ENCODE data around the gene LRCH1.

The LRCH1 gene

DNA sequence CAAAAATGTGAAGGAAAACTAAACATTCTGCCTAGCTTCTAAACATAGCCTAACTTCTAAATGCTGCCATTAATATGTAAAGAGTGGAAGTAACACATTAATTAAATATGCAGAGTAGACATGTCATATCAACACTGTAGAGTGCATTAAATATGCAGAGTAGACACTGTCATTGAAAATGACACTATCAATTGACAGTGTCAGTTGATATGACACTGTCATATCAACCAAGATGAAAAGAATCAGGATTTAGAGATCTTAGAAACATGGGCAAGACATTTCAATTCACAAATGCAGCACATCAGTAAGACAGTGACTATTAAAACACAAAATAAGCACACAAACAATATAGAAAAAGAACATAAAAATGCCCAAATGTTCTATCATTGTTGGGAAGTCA lies 218.7 kb downstream of the LRCH1 start:
- Histone ChIP-seq H3K36me3 (ENCODE audit: control insufficient read depth in 1 of 2, insufficient read depth in 2 of 2, low read depth in 1 of 2, low read length in 2 of 2) (peaks cover 4 to 68% of the 10 kb centered on the region in 2 experiments), H3K18ac (ENCODE audit: low read depth in 1 of 2, low read length in 2 of 2) (no peak overlapping the region), H3K79me1 (replicated peaks; ENCODE audit: low read length, poor library complexity, severe bottlenecking) (peaks cover 5% of the 10 kb centered on the region), H3K4me3 (ENCODE audit: insufficient read depth in 1 of 2, low read depth in 1 of 2, low read length in 2 of 2) (no peak overlapping the region), H3K4me2 (ENCODE audit: low read length, poor library complexity, severe bottlenecking) (no peak overlapping the region), H3K9me3 (ENCODE audit: control insufficient read depth, low read length) (no peaks in the 10 kb centered on the region), H4K91ac (ENCODE audit: low read length) (no peak overlapping the region), H3K9ac (ENCODE audit: low read length) (no peak overlapping the region), H2BK15ac (ENCODE audit: low read depth, poor library complexity, severe bottlenecking) (no peak overlapping the region), H3K27me3 (ENCODE audit: control insufficient read depth in 1 of 2, insufficient read depth in 1 of 2, low read length in 2 of 2) (no peaks in the 10 kb centered on the region), H2BK5ac (ENCODE audit: low read depth, low read length, poor library complexity, severe bottlenecking) (no peak overlapping the region), H3K14ac (ENCODE audit: low read length in 2 of 2) (no peak overlapping the region), H3K4me1 (ENCODE audit: control insufficient read depth, insufficient read depth, low read depth, low read length) (no peaks in the 10 kb centered on the region), H3K23ac (ENCODE audit: low read length in 2 of 2) (no peak overlapping the region), H3K4ac (ENCODE audit: low read depth in 1 of 2, low read length in 2 of 2) (no peak overlapping the region), H3K27ac (ENCODE audit: low read length, poor library complexity, severe bottlenecking) (no peak overlapping the region), H2BK12ac (ENCODE audit: low read length in 2 of 2) (no peak overlapping the region), H2BK120ac (ENCODE audit: low read depth, low read length) (no peak overlapping the region), H2AFZ (ENCODE audit: low read depth, low read length) (no peak overlapping the region), H2AK5ac (ENCODE audit: low read length, severe bottlenecking) (no peak overlapping the region), H4K8ac (ENCODE audit: low read length) (no peak overlapping the region)
- no peak for DNase-seq

DNA sequence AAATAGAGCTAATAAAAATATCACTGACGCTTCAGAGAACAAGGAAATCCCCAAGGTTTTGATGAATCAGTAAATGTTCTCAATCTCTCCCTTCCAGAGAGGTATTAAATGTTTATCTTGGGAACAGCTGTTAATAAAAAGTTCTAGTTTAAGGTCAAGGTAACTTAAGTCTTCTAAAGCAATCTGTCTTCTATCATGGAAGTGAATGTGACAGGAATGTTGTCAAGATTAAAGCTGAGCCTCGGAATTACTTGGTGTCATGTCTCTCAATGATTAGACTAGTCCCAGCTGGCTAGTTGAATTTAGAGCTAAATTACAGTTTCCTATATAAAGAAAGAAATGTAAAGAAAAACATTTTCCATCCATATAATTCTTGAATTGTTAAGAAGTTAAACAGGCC lies 220.6 kb downstream of the LRCH1 start:
- Histone ChIP-seq H2BK12ac (ENCODE audit: low read length in 2 of 2) (no peak overlapping the region), H3K18ac (ENCODE audit: low read depth in 1 of 2, low read length in 2 of 2) (no peak overlapping the region), H2AFZ (ENCODE audit: low read depth, low read length) (no peak overlapping the region), H3K79me1 (replicated peaks; ENCODE audit: low read length, poor library complexity, severe bottlenecking) (peaks cover 5% of the 10 kb centered on the region), H3K36me3 (ENCODE audit: control insufficient read depth in 1 of 2, insufficient read depth in 2 of 2, low read depth in 1 of 2, low read length in 2 of 2) (peaks cover 4 to 86% of the 10 kb centered on the region in 2 experiments), H3K9ac (ENCODE audit: low read length) (no peak overlapping the region), H2BK5ac (ENCODE audit: low read depth, low read length, poor library complexity, severe bottlenecking) (no peak overlapping the region), H3K27ac (ENCODE audit: low read length, poor library complexity, severe bottlenecking) (no peak overlapping the region), H2BK120ac (ENCODE audit: low read depth, low read length) (no peak overlapping the region), H4K91ac (ENCODE audit: low read length) (no peak overlapping the region), H3K4ac (ENCODE audit: low read depth in 1 of 2, low read length in 2 of 2) (no peak overlapping the region), H2AK5ac (ENCODE audit: low read length, severe bottlenecking) (no peak overlapping the region), H4K8ac (ENCODE audit: low read length) (no peak overlapping the region), H3K4me1 (ENCODE audit: control insufficient read depth, insufficient read depth, low read depth, low read length) (no peaks in the 10 kb centered on the region), H3K14ac (ENCODE audit: low read length in 2 of 2) (no peak overlapping the region), H3K9me3 (ENCODE audit: control insufficient read depth, low read length) (no peaks in the 10 kb centered on the region), H3K27me3 (ENCODE audit: control insufficient read depth in 1 of 2, insufficient read depth in 1 of 2, low read length in 2 of 2) (no peaks in the 10 kb centered on the region), H3K4me2 (ENCODE audit: low read length, poor library complexity, severe bottlenecking) (no peak overlapping the region), H3K4me3 (ENCODE audit: insufficient read depth in 1 of 2, low read depth in 1 of 2, low read length in 2 of 2) (no peak overlapping the region), H3K23ac (ENCODE audit: low read length in 2 of 2) (no peak overlapping the region), H2BK15ac (ENCODE audit: low read depth, poor library complexity, severe bottlenecking) (no peak overlapping the region)
- DNase-seq: no peak
- WGBS: no CpG with 5 or more reads among the region's 2 CpGs

DNA sequence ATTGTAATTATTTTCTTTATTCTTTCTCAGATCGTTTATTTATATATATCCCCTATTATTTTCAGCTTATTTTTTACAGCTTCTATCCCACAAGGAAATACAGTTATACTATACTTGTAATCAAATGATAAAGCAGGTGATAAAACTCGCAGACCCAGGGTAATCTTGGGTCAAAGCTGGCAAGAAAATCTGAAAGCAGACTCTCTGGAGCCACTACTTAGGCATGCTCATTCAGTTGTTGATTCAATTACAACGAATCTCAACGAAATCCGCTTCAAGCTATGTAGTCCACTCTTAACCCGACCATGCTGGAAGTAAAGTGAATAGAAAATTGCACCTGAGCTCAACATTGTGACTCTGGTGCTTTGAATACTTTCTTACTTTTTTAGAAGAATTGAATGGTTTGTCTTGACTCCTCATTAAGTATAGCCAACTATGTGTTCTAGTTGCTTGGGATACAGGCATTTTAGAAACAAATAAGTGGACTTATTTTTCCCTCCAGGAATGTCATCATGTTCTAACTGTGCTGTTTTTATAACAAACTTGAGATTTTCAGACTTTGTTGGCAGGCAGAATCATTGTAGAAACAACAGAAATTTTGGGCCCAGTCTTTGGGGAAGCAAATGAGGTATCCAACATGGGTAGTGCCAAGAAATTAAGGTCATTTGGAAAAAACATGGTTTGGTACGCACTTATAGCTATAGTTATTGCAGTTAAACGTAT lies 222.6 kb downstream of the LRCH1 start:
- 95% methylated on average over 6 of the region's 8 CpGs for WGBS
- peaks cover 5% of the 10 kb centered on the region for H3K79me1 ChIP-seq (replicated peaks; ENCODE audit: low read length, poor library complexity, severe bottlenecking)
- no peak overlapping the region for H3K4me3 ChIP-seq (ENCODE audit: insufficient read depth in 1 of 2, low read depth in 1 of 2, low read length in 2 of 2)
- no peak overlapping the region for H4K91ac ChIP-seq (ENCODE audit: low read length)
- H2AFZ ChIP-seq (ENCODE audit: low read depth, low read length): no peak overlapping the region
- H3K27ac ChIP-seq (ENCODE audit: low read length, poor library complexity, severe bottlenecking): no peak overlapping the region
- no peak overlapping the region for H2BK15ac ChIP-seq (ENCODE audit: low read depth, poor library complexity, severe bottlenecking)
- H2BK5ac ChIP-seq (ENCODE audit: low read depth, low read length, poor library complexity, severe bottlenecking): no peak overlapping the region
- H3K9ac ChIP-seq (ENCODE audit: low read length): no peak overlapping the region
- no peak overlapping the region for H4K8ac ChIP-seq (ENCODE audit: low read length)
- no peak overlapping the region for H3K23ac ChIP-seq (ENCODE audit: low read length in 2 of 2)
- no peaks in the 10 kb centered on the region for H3K27me3 ChIP-seq (ENCODE audit: control insufficient read depth in 1 of 2, insufficient read depth in 1 of 2, low read length in 2 of 2)
- no peak overlapping the region for H3K14ac ChIP-seq (ENCODE audit: low read length in 2 of 2)
- H3K18ac ChIP-seq (ENCODE audit: low read depth in 1 of 2, low read length in 2 of 2): no peak overlapping the region
- no peak overlapping the region for H2BK12ac ChIP-seq (ENCODE audit: low read length in 2 of 2)
- no peak overlapping the region for H3K4ac ChIP-seq (ENCODE audit: low read depth in 1 of 2, low read length in 2 of 2)
- H2BK120ac ChIP-seq (ENCODE audit: low read depth, low read length): no peak overlapping the region
- H3K4me1 ChIP-seq (ENCODE audit: control insufficient read depth, insufficient read depth, low read depth, low read length): no peaks in the 10 kb centered on the region
- DNase-seq: no peak
- peaks cover 4 to 89% of the 10 kb centered on the region in 2 experiments for H3K36me3 ChIP-seq (ENCODE audit: control insufficient read depth in 1 of 2, insufficient read depth in 2 of 2, low read depth in 1 of 2, low read length in 2 of 2)
- H2AK5ac ChIP-seq (ENCODE audit: low read length, severe bottlenecking): no peak overlapping the region
- H3K9me3 ChIP-seq (ENCODE audit: control insufficient read depth, low read length): no peaks in the 10 kb centered on the region
- H3K4me2 ChIP-seq (ENCODE audit: low read length, poor library complexity, severe bottlenecking): no peak overlapping the region

DNA sequence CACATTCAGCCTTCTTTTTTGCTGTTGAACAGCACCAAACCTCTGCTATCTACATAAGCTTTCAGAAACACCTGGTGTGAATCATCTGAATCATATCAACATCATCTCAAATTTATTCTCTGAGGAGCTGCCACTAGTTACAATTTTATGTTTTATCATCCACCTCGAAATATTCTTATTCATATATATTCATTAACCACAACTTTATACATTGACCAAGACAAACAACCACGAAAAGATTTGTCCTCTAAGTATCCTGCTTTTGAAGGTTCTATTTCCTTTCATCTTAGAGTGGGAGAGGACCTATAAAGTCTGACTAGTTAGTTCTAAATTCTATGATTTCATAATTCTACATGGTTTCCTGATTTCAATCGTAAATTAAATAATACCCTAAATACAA lies 225.1 kb downstream of the LRCH1 start:
- Histone ChIP-seq H2AFZ (ENCODE audit: low read depth, low read length) (no peak overlapping the region), H3K4me3 (ENCODE audit: insufficient read depth in 1 of 2, low read depth in 1 of 2, low read length in 2 of 2) (no peak overlapping the region), H4K91ac (ENCODE audit: low read length) (no peak overlapping the region), H3K27ac (ENCODE audit: low read length, poor library complexity, severe bottlenecking) (no peak overlapping the region), H3K4ac (ENCODE audit: low read depth in 1 of 2, low read length in 2 of 2) (no peak overlapping the region), H3K36me3 (ENCODE audit: control insufficient read depth in 1 of 2, insufficient read depth in 2 of 2, low read depth in 1 of 2, low read length in 2 of 2) (peaks cover 3 to 91% of the 10 kb centered on the region in 2 experiments), H3K4me2 (ENCODE audit: low read length, poor library complexity, severe bottlenecking) (no peak overlapping the region), H2AK5ac (ENCODE audit: low read length, severe bottlenecking) (no peak overlapping the region), H2BK15ac (ENCODE audit: low read depth, poor library complexity, severe bottlenecking) (no peak overlapping the region), H2BK12ac (ENCODE audit: low read length in 2 of 2) (no peak overlapping the region), H3K18ac (ENCODE audit: low read depth in 1 of 2, low read length in 2 of 2) (no peak overlapping the region), H3K9ac (ENCODE audit: low read length) (no peak overlapping the region), H3K23ac (ENCODE audit: low read length in 2 of 2) (no peak overlapping the region), H3K4me1 (ENCODE audit: control insufficient read depth, insufficient read depth, low read depth, low read length) (no peaks in the 10 kb centered on the region), H3K79me1 (replicated peaks; ENCODE audit: low read length, poor library complexity, severe bottlenecking) (peaks cover 11% of the 10 kb centered on the region), H2BK5ac (ENCODE audit: low read depth, low read length, poor library complexity, severe bottlenecking) (no peak overlapping the region), H3K27me3 (ENCODE audit: control insufficient read depth in 1 of 2, insufficient read depth in 1 of 2, low read length in 2 of 2) (no peaks in the 10 kb centered on the region), H3K9me3 (ENCODE audit: control insufficient read depth, low read length) (no peaks in the 10 kb centered on the region), H3K14ac (ENCODE audit: low read length in 2 of 2) (no peak overlapping the region), H4K8ac (ENCODE audit: low read length) (no peak overlapping the region), H2BK120ac (ENCODE audit: low read depth, low read length) (no peak overlapping the region)
- 95% methylated on average over 2 of the region's 3 CpGs for WGBS
- DNase-seq: no peak
